ENCODE measurements around the gene MACROD2. TPM values are rescaled to one million over a fixed set of nuclear protein-coding genes. Genes with fewer than 3 reads are reported as not detected.

The MACROD2 gene
- total RNA-seq, 2 donors from 2014 or later = 0.94 to 10.4 TPM

DNA sequence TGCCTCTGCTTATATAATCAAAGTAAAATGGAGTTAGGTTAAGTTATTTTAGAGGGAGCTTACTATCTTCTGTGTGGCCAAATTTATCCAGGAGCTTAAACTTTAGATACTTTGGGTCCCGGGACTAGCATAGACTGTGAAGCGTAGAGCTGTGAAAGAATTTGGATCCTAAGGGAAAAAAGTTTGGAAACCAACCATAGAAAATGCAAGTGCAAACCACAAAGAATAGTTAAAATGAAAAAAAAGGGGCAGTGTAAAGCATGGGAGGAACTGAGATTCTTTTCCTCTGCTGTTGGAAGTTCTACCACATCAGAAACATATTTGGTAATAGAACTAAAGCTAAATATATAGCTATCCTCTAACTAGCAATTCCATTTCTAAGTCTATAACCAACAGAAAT lies 574.3 kb downstream of the MACROD2 start:
- no peak for DNase-seq (ENCODE audit: low spot score)
- H3K4me1 ChIP-seq = no peaks in the 10 kb centered on the region
- no peaks in the 10 kb centered on the region for H3K27me3 ChIP-seq
- no peaks in the 10 kb centered on the region for H3K9me3 ChIP-seq
- H3K36me3 ChIP-seq = no peaks in the 10 kb centered on the region
- H3K27ac ChIP-seq = no peak overlapping the region
- H3K4me3 ChIP-seq = no peak overlapping the region
- TF ChIP-seq, protein P1, sequence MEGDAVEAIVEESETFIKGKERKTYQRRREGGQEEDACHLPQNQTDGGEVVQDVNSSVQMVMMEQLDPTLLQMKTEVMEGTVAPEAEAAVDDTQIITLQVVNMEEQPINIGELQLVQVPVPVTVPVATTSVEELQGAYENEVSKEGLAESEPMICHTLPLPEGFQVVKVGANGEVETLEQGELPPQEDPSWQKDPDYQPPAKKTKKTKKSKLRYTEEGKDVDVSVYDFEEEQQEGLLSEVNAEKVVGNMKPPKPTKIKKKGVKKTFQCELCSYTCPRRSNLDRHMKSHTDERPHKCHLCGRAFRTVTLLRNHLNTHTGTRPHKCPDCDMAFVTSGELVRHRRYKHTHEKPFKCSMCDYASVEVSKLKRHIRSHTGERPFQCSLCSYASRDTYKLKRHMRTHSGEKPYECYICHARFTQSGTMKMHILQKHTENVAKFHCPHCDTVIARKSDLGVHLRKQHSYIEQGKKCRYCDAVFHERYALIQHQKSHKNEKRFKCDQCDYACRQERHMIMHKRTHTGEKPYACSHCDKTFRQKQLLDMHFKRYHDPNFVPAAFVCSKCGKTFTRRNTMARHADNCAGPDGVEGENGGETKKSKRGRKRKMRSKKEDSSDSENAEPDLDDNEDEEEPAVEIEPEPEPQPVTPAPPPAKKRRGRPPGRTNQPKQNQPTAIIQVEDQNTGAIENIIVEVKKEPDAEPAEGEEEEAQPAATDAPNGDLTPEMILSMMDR (IDR thresholded peaks at IDR 0.05) = no peak

DNA sequence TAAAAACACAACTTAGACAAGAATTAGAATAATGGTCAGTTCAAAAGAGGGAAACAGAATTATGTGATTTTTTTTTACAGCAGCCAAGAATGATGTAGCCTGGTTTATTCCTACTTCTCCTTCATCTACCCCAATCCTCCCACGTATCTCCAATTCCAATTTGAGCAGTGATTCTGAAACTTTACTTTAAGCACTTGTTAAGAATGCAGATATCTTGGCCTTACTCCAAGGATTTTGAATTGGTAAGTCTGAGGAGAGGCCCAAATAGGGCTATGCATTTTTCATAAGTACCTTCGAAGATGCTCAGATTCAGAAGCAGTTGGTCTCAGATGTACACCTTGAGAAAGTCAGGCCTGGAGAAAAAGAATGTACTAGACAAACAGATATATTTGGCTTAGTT lies 575.5 kb downstream of the MACROD2 start:
- no peak overlapping the region for H3K4me3 ChIP-seq
- no peaks in the 10 kb centered on the region for H3K4me1 ChIP-seq
- no peak overlapping the region for H3K27ac ChIP-seq
- DNase-seq (ENCODE audit: low spot score) = no peak
- no peaks in the 10 kb centered on the region for H3K9me3 ChIP-seq
- H3K27me3 ChIP-seq = no peaks in the 10 kb centered on the region
- H3K36me3 ChIP-seq = no peaks in the 10 kb centered on the region
- TF ChIP-seq, protein P1 (IDR thresholded peaks at IDR 0.05) = no peak

DNA sequence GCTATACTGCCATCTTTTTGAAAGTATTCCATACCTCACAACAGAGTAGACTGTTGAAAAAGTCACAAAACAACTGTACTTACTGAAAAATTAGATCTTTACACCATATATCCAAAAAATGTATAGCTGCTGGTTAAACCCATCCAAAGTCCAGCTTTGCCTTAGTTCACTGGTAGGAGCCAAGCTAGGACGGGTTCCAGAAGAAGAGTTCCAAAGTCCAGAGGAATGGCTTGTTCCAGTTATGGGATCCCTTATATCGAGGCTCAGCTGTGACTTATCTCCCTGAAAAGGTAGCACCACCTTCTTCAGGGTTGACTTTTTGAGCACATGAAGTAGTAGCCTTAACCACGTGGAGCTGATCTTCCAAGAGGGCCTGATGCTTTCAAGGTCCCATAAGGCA lies 578.4 kb downstream of the MACROD2 start:
- H3K4me1 ChIP-seq = no peaks in the 10 kb centered on the region
- no peak for DNase-seq (ENCODE audit: low spot score)
- no peaks in the 10 kb centered on the region for H3K9me3 ChIP-seq
- TF ChIP-seq, protein P1 (IDR thresholded peaks at IDR 0.05) = no peak
- no peak overlapping the region for H3K27ac ChIP-seq
- H3K36me3 ChIP-seq = no peaks in the 10 kb centered on the region
- H3K4me3 ChIP-seq = no peak overlapping the region
- H3K27me3 ChIP-seq = no peaks in the 10 kb centered on the region

DNA sequence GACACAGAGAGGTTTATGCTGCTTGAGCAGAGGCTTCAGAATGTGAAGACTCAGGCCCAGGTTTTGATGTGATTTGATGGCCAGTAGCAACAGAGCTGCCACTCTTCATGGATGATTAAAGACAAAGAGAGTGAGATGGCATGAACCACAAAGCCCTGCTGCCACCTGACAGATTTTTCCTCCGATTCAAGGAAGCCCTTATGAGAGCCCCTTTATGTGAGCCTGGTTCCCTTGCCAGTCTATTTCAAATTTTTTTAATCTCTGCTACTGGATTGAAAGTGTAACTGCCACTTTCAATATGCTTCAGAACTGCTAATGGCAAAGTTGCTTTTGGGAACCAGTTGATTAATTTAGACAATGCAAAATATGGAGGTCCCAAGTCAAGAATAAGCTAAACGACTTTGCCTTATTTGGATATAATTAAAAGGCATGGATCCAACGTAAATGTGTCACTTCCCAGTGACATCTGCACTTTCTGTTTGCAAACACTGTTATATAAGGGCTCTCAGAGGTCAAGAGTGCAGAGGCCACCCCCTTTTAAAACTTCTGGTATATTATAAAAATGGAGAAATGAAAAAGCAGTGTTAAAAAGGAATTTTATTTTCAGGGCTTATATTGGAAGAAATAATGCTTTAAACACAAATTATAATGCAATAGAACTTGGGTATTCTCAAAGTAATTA lies 581.0 kb downstream of the MACROD2 start:
- no peaks in the 10 kb centered on the region for H3K9me3 ChIP-seq
- H3K36me3 ChIP-seq = no peaks in the 10 kb centered on the region
- DNase-seq (ENCODE audit: low spot score) = no peak
- TF ChIP-seq, protein P1 (IDR thresholded peaks at IDR 0.05) = no peak
- H3K27me3 ChIP-seq = no peaks in the 10 kb centered on the region
- H3K4me3 ChIP-seq = no peak overlapping the region
- no peaks in the 10 kb centered on the region for H3K4me1 ChIP-seq
- H3K27ac ChIP-seq = no peak overlapping the region

DNA sequence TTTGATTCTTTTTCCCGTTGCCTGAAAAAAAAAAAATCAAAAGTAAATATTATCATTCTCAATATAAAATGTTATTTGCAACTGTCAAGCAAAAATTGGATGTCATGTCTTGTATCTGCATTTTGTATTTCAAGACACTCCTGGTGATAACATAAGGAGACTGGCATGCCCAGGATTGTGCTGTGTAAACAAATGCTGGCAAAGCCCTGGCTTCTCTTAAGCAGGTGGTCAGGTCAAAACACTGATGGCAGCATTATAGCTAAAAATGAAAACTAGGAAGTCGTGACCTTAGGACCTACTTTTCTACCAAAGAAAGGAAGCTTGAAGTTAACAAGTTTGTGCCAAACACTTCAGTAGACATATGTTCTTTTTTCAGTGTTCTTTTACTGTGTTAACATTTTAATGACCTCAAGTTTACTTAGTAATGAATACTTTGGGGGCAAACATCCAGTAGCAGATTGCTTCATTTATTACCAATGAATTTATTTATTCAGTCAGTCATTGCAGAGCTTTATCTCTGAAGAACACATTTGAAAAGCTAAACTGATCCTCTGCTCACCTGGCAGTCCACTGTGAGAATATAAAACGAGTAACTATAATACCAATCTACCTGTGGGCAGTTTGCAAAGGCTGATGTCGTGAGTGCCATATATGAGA lies 585.2 kb downstream of the MACROD2 start:
- DNase-seq (ENCODE audit: low spot score) = no peak
- no peaks in the 10 kb centered on the region for H3K4me1 ChIP-seq
- no peak overlapping the region for H3K27ac ChIP-seq
- H3K27me3 ChIP-seq = no peaks in the 10 kb centered on the region
- H3K9me3 ChIP-seq = no peaks in the 10 kb centered on the region
- no peak overlapping the region for H3K4me3 ChIP-seq
- TF ChIP-seq, protein P1 (IDR thresholded peaks at IDR 0.05) = no peak
- no peaks in the 10 kb centered on the region for H3K36me3 ChIP-seq

Measured in right atrium auricular region (tissue), 2 donors.